ENCODE results near the gene KCNJ1.

GRCh38 chr11:128907585-128907984 is 40.5 kb upstream of the KCNJ1 start:
- TF ChIP-seq RB1 (IDR thresholded peaks at IDR 0.05; ENCODE audit: borderline replicate concordance) (no peak), CTCF (IDR thresholded peaks at IDR 0.05 in 2 of 3, conservative IDR thresholded peaks at IDR 0.05 in 1 of 3; ENCODE audit: control insufficient read depth in 2 of 3, extremely low read depth in 1 of 3, insufficient read depth in 1 of 3, low read depth in 3 of 3, low read length in 3 of 3) (no peak), MAX (IDR thresholded peaks at IDR 0.05; ENCODE audit: low read depth, low read length) (no peak), POLR2A (IDR thresholded peaks at IDR 0.05; ENCODE audit: low read depth, low read length) (no peak), USF1 (IDR thresholded peaks at IDR 0.05; ENCODE audit: borderline replicate concordance, extremely low read length, insufficient read depth, low read depth, low read length) (no peak), BCL11A (IDR thresholded peaks at IDR 0.05; ENCODE audit: low read depth, low read length) (no peak), SIX5 (IDR thresholded peaks at IDR 0.05; ENCODE audit: low read depth, low read length, severe bottlenecking) (no peak), FOXK2 (IDR thresholded peaks at IDR 0.05) (no peak), TARDBP (IDR thresholded peaks at IDR 0.05; ENCODE audit: borderline replicate concordance) (no peak), ASH2L (IDR thresholded peaks at IDR 0.05; ENCODE audit: borderline replicate concordance, low read depth) (no peak), BCL3 (IDR thresholded peaks at IDR 0.05; ENCODE audit: borderline replicate concordance, insufficient read depth, low read depth, low read length, poor library complexity, severe bottlenecking) (no peak), ZNF274 (IDR thresholded peaks at IDR 0.05; ENCODE audit: insufficient read depth, insufficient read length) (no peak), BRCA1 (IDR thresholded peaks at IDR 0.05; ENCODE audit: low read depth, low read length) (no peak), NFYB (IDR thresholded peaks at IDR 0.05; ENCODE audit: insufficient read depth, low read depth, low read length) (no peak)

Measured in GM12878 (cell line).